T follicular helper cell (primary cell): Measurements from ENCODE around the gene AKIRIN1.
"Not testable (repeated sequence)": the region's sequence is repeated elsewhere in the genome, so short reads cannot be mapped to it uniquely, and the experiment has no call there.

Experiments used
- DNase-seq: peaks from one replicate; pipeline ENCODE4 v3.0.0-alpha.2; 2020; ENCODE audit warnings: low read depth

Gene AKIRIN1

DNA sequence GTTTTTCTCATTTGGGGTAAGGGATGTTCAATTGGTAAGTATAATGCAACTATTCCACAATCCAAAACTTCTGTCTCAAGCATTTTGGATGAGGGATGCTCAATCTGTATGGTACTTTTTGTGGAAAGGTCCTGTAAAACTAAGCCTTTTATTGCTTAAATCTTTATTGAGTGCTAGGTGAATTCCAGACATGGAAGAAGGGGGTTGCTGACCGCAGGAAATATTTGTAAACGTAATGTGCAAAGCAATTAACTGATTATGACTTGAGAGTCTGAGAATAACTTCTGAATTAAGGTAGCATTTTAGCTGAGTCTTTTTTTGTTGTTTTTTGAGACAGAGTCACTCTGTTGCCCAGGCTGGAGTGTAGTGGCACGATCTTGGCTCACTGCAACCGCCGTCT lies 3.1 kb downstream of the AKIRIN1 start:
- no peak for DNase-seq

- no peak for DNase-seq
These were observed 6.2 kb downstream of the AKIRIN1 start for GRCh38 chr1:38997034-38997900.

DNA sequence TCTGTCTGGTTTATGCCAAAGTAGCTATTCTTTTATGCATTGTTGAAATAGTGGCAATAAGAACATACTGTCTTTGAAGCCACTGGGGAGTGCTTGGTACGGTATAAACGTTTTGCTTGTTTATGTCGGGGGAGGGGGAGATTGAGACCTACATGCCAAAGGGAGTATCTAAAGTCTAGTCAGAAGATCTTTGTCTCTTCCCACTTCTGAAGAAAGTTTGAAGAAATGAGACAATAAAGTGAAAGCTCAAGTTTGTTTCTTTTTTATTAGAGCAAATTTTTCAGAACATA lies 6.8 kb downstream of the AKIRIN1 start:
- no peak for DNase-seq

GRCh38 chr1:39001516-39002421 lies 10.7 kb downstream of the AKIRIN1 start:
- DNase-seq: no peak

GRCh38 chr1:39003281-39003680 lies 12.2 kb downstream of the AKIRIN1 start:
- DNase-seq: no peak

DNA sequence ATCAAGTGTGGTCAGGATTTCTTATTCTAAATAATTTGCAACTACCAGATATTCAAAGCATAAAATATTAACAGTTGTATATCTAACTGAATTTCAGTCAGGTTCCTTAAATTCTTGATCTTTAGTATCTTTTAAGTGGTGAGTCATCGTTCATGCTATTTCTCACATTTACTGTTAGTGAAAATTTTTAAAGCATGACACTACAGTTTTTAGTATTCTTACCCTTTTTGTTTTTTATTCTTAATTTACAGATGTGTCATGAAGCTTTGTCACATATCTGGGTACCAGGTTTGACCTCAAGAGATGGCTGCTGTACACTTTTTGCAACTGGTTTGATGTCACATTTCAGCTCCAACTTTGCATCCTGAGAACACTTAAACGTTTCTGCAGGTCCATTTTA lies 12.7 kb downstream of the AKIRIN1 start:
- no peak for DNase-seq

GRCh38 chr1:39006287-39006686 lies 15.2 kb downstream of the AKIRIN1 start:
- DNase-seq: no peak

DNA sequence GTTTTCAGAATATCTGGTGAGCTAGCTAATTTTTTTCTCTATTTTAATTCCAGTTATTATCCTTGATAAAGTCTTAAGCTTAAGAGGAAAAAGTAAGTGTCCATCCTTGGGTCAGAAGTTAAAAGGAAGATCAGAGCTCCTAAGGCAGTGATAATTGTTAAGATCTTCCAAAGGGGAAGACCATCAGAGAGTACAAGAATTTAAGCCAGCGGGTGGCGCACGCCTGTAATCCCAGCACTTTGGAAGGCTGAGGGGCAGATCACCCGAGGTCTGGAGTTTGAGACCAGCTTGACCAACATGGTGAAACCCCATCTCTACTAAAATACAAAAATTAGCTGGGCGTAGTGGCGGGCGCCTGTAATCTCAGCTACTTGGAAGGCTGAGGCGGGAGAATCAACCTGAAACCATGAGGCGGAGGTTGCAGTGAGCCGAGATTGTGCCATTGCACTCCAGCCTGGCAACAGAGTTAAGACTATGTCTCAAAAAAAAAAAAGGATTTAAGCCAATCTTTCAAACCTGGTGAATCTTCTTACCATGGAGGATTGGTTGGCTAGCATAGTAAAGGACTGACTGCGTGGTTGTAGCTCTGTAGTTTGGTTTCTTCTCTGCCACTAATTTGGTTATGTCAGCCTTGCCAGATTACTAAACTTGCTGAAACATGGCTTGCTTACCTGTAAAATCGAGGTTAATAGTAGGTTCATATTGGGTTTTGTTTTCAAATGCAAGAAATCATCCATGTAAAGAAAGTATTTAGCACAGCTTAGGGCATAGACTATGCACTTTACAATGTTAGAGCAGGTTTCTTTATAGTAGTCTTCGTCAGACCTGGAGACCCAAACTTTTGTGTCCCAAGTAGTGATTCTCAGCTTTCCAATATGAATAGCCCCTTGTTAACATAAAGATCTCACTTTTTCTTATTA lies 15.9 kb downstream of the AKIRIN1 start:
- DNase-seq: no peak

GRCh38 chr1:39014956-39015355 lies 23.9 kb downstream of the AKIRIN1 start:
- DNase-seq: not testable (repeated sequence)

GRCh38 chr1:39016604-39017171 lies 25.6 kb downstream of the AKIRIN1 start:
- DNase-seq: no peak

DNA sequence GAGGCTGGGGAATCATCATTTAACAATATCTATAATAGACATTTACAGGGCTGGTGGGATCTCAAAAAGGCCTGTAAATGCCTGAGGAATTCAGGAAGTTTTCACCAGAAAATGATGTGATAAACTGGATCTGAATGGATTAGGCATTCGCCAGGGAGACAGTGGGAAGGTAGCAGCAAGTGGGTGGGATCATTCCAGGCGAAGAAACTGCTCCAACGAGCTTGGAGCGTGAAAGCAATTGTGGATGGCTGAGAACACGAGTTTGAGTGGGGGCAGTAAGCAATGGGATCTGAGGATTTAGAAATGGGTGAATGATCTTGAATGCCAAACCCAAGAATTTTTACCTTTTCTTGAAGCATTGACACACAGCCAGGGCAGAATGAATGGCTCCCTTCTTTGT lies 26.2 kb downstream of the AKIRIN1 start:
- DNase-seq: no peak

GRCh38 chr1:39020494-39020893 lies 29.4 kb downstream of the AKIRIN1 start:
- not testable (repeated sequence) for DNase-seq

- no peak for DNase-seq
These were observed 30.4 kb downstream of the AKIRIN1 start for GRCh38 chr1:39021426-39021825.

- DNase-seq: no peak
These were observed 32.1 kb downstream of the AKIRIN1 start for GRCh38 chr1:39023140-39023539.

DNA sequence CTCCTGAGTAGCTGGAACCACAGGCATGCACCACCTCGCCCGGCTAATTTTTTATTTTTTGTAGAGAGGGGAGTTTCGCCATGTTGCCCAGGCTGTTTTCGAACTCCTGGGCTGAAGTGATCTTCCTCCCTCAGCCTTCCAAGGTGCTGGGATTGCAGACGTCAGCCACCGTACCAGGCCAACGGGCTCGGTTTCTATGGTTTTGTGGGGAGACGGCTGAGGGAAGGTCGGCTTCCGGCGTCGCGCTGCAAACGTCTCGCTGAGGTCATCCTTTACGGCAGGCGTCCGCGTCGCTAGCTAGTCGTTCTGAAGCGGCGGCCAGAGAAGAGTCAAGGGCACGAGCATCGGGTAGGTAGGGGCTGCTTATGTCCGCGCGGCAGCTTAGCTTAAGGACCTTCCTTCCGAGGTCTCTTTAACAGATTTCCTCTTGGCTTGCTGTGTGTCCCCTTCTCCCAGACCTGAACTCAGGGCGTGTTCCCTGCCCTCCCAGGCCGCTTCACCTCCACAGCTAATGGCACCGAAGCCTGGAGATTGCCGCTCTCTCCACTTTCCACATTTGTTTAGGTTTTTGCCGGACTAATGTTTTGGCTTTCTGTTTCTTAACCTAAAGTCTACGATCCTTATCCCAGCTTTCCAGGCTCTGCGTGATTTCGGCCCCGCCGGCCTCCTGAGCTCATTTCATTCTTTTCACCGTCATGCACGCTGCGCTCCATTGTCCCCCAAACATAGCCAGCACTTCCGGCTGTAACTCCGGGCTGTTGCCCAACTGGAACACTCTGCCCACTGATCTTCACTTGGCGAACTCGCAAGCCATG lies 35.2 kb downstream of the AKIRIN1 start, which contains the start of gene NDUFS5:
Gene NDUFS5 (plus strand): TSS at position 300 of the 815 bp plus-strand sequence. CDS start 2,375 bp downstream, outside the sequence.
- peak; percentile 73 for DNase-seq

DNA sequence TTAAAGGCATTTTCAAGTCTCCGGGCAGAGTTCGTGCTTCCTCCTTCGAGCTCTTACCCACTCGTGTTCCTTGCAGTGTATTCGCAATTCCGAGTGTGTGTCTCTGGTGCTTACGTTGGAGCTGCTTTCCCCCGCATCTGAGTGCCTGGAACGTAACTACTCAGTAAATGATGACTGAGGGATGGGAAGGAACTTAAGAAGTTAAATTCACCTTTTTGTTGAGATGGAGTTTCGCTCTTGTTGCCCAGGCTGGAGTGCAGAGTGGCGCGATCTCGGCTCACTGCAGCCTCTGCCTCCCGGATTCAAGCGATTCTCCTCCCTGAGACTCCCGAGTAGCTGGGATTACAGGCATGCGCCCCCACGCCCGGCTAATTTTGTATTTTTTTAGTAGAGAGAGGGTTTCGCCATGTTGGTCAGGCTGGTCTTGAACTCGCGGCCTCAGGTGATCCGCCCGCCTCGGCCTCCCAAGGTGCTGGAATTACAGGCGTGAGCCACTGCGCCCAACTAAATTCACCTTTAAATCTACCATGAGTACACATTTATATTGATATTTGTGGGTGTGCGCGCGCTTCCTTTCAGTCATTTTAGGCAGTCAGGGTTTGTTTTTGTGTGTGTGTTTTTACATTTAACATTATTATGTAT lies 35.9 kb downstream of the AKIRIN1 start:
- DNase-seq: no peak

DNA sequence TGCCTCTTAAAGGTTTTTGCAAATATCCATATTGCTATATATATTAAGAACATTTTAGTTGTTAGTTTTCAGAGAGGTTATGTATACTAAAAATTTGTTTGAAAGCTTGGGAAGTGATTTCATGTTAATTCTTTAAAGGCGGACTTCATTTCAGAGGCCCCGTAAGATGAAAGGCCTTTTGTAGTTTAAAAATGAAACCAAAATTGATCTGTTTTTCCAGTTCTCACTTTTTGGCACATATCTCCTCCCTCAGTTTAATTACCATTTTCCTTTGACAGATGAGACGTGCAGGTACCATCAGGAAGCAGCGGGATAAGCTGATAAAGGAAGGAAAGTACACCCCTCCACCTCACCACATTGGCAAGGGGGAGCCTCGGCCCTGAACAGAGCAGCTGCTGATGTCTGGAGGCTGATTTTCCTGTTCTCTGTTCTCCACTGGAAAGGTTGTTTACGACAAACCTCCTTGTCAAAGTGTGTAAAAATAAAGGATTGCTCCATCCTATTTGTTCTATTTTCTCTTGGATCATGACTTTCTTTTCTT lies 43.1 kb downstream of the AKIRIN1 start:
- DNase-seq: no peak

- DNase-seq: no peak
These were observed 45.6 kb downstream of the AKIRIN1 start for GRCh38 chr1:39036678-39037077.

DNA sequence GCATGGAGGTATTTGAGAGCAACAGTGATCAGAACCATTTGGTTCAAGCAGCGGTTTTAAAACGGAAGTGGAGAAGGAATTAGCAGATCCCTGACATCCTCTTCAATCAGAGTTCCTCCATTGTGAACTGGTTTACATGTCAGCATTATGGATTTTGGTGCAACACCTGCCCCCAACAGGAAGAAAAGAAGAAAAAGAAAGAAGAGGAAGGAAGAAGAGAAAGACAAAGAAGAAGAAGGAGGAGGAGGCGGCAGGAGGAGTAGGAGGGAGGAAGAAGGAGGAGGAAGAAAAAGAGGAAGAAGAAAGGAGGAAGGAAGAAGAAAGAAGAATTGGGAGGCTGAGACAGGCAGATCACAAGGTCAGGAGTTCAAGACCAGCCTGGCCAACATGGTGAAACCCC lies 52.4 kb downstream of the AKIRIN1 start:
- DNase-seq: no peak

- DNase-seq: no peak
These were observed 53.7 kb downstream of the AKIRIN1 start for GRCh38 chr1:39044762-39045161.
